SU-DHL-6 (cell line): ENCODE data around the gene ST6GALNAC4.

Experiments used
- EZH2phosphoT487 ChIP-seq: fragments of 200-600 bp; sonication (generic), shearing (Covaris generic); conservative IDR thresholded peaks from 2 replicates; pipeline ENCODE4 v1.6.1; 2018; ENCODE audit warnings: mild to moderate bottlenecking, antibody characterized with exemption, low read length, moderate library complexity, mixed read lengths
- TF ChIP-seq, protein P1 (sequence below): fragments of 200-600 bp; sonication (generic); IDR thresholded peaks from one replicate; pipeline ENCODE4 v1.5.1; 2017; ENCODE audit warnings: antibody characterized with exemption, mild to moderate bottlenecking, low read length, moderate library complexity; ENCODE audit not compliant: insufficient read depth, poor library complexity, severe bottlenecking

DNA sequence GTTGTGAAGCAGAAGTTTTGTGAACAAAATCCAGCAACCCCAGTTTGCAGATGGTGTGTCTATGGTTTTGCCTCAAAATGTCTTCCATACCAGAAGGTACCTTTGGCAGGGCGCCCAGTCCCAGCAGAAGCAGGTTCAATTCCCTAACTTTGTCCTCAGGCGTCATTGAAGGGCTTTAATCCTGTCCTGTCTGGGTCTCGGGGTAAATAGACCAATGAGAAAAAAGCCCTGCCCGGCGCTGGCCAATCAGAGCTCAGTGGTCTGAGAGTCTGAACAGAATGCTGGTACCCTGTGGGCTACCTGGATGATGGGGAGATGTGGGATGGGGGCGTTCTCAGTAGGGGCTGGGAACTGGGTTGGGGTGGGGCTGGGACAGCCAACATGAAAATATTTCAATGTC is 6.2 kb upstream of the ST6GALNAC4 start:
- TF ChIP-seq, protein P1, sequence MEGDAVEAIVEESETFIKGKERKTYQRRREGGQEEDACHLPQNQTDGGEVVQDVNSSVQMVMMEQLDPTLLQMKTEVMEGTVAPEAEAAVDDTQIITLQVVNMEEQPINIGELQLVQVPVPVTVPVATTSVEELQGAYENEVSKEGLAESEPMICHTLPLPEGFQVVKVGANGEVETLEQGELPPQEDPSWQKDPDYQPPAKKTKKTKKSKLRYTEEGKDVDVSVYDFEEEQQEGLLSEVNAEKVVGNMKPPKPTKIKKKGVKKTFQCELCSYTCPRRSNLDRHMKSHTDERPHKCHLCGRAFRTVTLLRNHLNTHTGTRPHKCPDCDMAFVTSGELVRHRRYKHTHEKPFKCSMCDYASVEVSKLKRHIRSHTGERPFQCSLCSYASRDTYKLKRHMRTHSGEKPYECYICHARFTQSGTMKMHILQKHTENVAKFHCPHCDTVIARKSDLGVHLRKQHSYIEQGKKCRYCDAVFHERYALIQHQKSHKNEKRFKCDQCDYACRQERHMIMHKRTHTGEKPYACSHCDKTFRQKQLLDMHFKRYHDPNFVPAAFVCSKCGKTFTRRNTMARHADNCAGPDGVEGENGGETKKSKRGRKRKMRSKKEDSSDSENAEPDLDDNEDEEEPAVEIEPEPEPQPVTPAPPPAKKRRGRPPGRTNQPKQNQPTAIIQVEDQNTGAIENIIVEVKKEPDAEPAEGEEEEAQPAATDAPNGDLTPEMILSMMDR: no peak
- TF ChIP-seq EZH2phosphoT487: no peak
